HepG2 (cell line): Measurements from ENCODE around the gene GRHL1. TPM values are rescaled to one million over a fixed set of nuclear protein-coding genes. Genes with fewer than 3 reads are reported as not detected.

Experiments
- CCDC6 ChIP-seq: sonication (generic); formaldehyde crosslinking; IDR thresholded peaks from 2 replicates; pipeline ENCODE4 v1.8.1; 2022; ENCODE audit warnings: mild to moderate bottlenecking, missing genetic modification reagents, moderate library complexity
- ELF1 ChIP-seq: sonication (generic); formaldehyde crosslinking; IDR thresholded peaks from 2 replicates; pipeline ENCODE4 v1.4.0; 2020; ENCODE audit warnings: missing genetic modification reagents
- ERF ChIP-seq: IDR thresholded peaks from 2 replicates; pipeline ENCODE4 v1.6.1; 2018; ENCODE audit warnings: missing biosample characterization, missing genetic modification reagents
- KMT2A ChIP-seq: sonication (generic); formaldehyde crosslinking; IDR thresholded peaks from 2 replicates; pipeline ENCODE4 v1.4.0; 2020; ENCODE audit warnings: missing genetic modification reagents
- MTA3 ChIP-seq: sonication (generic); formaldehyde crosslinking; IDR thresholded peaks from 2 replicates; pipeline ENCODE4 v1.4.0; 2020; ENCODE audit warnings: missing genetic modification reagents
- SRF ChIP-seq: IDR thresholded peaks from 2 replicates; pipeline ENCODE4 v1.6.1; 2011; ENCODE audit warnings: mild to moderate bottlenecking, low read depth, low read length, moderate library complexity
- TGIF2 ChIP-seq: IDR thresholded peaks from 2 replicates; pipeline ENCODE4 v1.6.1; 2016; ENCODE audit warnings: control low read depth, missing compliant biosample characterization
- THAP11 ChIP-seq: IDR thresholded peaks from 2 replicates; pipeline ENCODE4 v1.6.1; 2016; ENCODE audit warnings: missing biosample characterization, missing genetic modification reagents
- ZMYM4 ChIP-seq: sonication (generic); formaldehyde crosslinking; IDR thresholded peaks from 2 replicates; pipeline ENCODE4 v1.8.1; 2023; ENCODE audit warnings: mild to moderate bottlenecking, missing genetic modification reagents
- ZNF367 ChIP-seq: sonication (generic); formaldehyde crosslinking; IDR thresholded peaks from 2 replicates; pipeline ENCODE4 v1.4.0; 2020; ENCODE audit warnings: missing genetic modification reagents, borderline replicate concordance
- ZNF776 ChIP-seq: sonication (generic); formaldehyde crosslinking; IDR thresholded peaks from 2 replicates; pipeline ENCODE4 v1.4.0; 2020; ENCODE audit warnings: mild to moderate bottlenecking, missing genetic modification reagents
- polyA plus RNA-seq, 8 experiments: library from polyadenylated mRNA; depleted of rRNA in 3 of 8; stranded (reverse) in 7 of 8; unstranded in 1 of 8; fragments of >200 nt; fragmentation: Illumina TruSeq in 4 of 8; extraction: Trizol in 4 of 8; gene quantifications; 2 replicates each; pipeline versions ENCODE4 v1.2.1 to v1.2.3, GENCODE V29; 2011 to 2016; ENCODE audit warnings: low read depth in 4 of 8, missing spikeins in 1 of 8, mixed read lengths in 1 of 8; ENCODE audit not compliant: insufficient read depth in 1 of 8
- total RNA-seq, 5 experiments: library from RNA; depleted of rRNA; stranded (reverse); fragments of >200 nt; fragmentation: Illumina TruSeq; extraction: Trizol; gene quantifications; 2 replicates each; pipeline ENCODE4 v1.2.3, GENCODE V29; 2016; ENCODE audit warnings: low read depth in 1 of 5
- TF ChIP-seq, protein P1 (sequence below): sonication (generic); formaldehyde crosslinking; IDR thresholded peaks from 2 replicates; pipeline ENCODE4 v1.4.0; 2020; ENCODE audit warnings: missing genetic modification reagents
- TF ChIP-seq, protein P2 (sequence below): sonication (generic); formaldehyde crosslinking; IDR thresholded peaks from 2 replicates; pipeline ENCODE4 v1.5.1; 2020; ENCODE audit warnings: mild to moderate bottlenecking, missing genetic modification reagents
- TF ChIP-seq, protein P3 (sequence below): sonication (generic); formaldehyde crosslinking; IDR thresholded peaks from 2 replicates; pipeline ENCODE4 v1.4.0; 2020; ENCODE audit warnings: missing genetic modification reagents
- TF ChIP-seq, protein P4 (sequence below): sonication (generic); formaldehyde crosslinking; IDR thresholded peaks from 2 replicates; pipeline ENCODE4 v1.4.0; 2020; ENCODE audit warnings: mild to moderate bottlenecking, missing genetic modification reagents
- TF ChIP-seq, protein P5 (sequence below): IDR thresholded peaks from 2 replicates; pipeline ENCODE4 v1.6.1; 2016; ENCODE audit warnings: mild to moderate bottlenecking
- TF ChIP-seq, protein P6 (sequence below): sonication (generic); formaldehyde crosslinking; IDR thresholded peaks from 2 replicates; pipeline ENCODE4 v1.4.0; 2020; ENCODE audit warnings: missing genetic modification reagents

Gene GRHL1
- total and polyA plus RNA-seq, 2 of the 13 experiments (the other 11 are each of a cell fraction or from before 2014, with no cell fraction given), result 9.3 to 12.0 TPM

DNA sequence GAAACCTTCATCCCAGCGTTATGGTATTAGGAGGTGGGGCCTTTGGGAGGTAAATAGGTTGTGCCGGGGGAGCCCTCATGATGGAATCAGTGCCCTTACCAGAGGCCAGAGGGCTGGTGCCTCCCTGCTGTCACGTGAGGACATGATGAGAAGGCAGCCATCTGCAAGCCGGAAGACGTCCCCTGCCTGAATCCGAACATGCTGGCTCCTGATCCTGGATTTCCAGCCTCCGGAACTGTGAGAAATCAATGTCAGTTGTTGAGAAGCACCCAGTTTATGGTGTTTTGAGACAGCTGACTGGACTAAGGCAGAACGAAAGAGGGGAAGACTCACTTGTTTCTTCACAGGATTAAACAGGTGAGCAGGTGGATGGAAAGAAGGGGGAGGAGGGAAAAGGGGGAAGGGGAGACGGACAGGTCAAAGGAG lies 78.8 kb downstream of the GRHL1 start (continued):
- TF ChIP-seq, protein P1, sequence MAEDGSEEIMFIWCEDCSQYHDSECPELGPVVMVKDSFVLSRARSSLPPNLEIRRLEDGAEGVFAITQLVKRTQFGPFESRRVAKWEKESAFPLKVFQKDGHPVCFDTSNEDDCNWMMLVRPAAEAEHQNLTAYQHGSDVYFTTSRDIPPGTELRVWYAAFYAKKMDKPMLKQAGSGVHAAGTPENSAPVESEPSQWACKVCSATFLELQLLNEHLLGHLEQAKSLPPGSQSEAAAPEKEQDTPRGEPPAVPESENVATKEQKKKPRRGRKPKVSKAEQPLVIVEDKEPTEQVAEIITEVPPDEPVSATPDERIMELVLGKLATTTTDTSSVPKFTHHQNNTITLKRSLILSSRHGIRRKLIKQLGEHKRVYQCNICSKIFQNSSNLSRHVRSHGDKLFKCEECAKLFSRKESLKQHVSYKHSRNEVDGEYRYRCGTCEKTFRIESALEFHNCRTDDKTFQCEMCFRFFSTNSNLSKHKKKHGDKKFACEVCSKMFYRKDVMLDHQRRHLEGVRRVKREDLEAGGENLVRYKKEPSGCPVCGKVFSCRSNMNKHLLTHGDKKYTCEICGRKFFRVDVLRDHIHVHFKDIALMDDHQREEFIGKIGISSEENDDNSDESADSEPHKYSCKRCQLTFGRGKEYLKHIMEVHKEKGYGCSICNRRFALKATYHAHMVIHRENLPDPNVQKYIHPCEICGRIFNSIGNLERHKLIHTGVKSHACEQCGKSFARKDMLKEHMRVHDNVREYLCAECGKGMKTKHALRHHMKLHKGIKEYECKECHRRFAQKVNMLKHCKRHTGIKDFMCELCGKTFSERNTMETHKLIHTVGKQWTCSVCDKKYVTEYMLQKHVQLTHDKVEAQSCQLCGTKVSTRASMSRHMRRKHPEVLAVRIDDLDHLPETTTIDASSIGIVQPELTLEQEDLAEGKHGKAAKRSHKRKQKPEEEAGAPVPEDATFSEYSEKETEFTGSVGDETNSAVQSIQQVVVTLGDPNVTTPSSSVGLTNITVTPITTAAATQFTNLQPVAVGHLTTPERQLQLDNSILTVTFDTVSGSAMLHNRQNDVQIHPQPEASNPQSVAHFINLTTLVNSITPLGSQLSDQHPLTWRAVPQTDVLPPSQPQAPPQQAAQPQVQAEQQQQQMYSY (CRISPR knock-in tag), result peak; percentile 96
- no peak for TF ChIP-seq MTA3
- peak; percentile 80 for TF ChIP-seq ELF1 (CRISPR knock-in tag)
- no peak for TF ChIP-seq CCDC6
- TF ChIP-seq, protein P2, sequence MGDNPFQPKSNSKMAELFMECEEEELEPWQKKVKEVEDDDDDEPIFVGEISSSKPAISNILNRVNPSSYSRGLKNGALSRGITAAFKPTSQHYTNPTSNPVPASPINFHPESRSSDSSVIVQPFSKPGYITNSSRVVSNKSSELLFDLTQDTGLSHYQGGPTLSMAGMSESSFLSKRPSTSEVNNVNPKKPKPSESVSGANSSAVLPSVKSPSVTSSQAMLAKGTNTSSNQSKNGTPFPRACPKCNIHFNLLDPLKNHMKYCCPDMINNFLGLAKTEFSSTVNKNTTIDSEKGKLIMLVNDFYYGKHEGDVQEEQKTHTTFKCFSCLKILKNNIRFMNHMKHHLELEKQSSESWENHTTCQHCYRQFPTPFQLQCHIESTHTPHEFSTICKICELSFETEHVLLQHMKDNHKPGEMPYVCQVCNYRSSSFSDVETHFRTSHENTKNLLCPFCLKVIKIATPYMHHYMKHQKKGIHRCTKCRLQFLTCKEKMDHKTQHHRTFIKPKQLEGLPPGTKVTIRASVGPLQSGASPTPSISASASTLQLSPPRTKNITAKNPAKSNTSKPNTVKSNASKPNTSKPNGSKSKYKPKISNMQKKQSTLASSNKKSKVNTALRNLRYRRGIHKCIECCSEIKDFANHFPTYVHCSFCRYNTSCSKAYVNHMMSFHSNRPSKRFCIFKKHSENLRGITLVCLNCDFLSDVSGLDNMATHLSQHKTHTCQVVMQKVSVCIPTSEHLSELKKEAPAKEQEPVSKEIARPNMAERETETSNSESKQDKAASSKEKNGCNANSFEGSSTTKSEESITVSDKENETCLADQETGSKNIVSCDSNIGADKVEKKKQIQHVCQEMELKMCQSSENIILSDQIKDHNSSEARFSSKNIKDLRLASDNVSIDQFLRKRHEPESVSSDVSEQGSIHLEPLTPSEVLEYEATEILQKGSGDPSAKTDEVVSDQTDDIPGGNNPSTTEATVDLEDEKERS (CRISPR knock-in tag), result no peak
- TF ChIP-seq KMT2A (CRISPR knock-in tag), result no peak
- TF ChIP-seq, protein P3, sequence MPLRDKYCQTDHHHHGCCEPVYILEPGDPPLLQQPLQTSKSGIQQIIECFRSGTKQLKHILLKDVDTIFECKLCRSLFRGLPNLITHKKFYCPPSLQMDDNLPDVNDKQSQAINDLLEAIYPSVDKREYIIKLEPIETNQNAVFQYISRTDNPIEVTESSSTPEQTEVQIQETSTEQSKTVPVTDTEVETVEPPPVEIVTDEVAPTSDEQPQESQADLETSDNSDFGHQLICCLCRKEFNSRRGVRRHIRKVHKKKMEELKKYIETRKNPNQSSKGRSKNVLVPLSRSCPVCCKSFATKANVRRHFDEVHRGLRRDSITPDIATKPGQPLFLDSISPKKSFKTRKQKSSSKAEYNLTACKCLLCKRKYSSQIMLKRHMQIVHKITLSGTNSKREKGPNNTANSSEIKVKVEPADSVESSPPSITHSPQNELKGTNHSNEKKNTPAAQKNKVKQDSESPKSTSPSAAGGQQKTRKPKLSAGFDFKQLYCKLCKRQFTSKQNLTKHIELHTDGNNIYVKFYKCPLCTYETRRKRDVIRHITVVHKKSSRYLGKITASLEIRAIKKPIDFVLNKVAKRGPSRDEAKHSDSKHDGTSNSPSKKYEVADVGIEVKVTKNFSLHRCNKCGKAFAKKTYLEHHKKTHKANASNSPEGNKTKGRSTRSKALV (CRISPR knock-in tag), result no peak
- TF ChIP-seq, protein P4, sequence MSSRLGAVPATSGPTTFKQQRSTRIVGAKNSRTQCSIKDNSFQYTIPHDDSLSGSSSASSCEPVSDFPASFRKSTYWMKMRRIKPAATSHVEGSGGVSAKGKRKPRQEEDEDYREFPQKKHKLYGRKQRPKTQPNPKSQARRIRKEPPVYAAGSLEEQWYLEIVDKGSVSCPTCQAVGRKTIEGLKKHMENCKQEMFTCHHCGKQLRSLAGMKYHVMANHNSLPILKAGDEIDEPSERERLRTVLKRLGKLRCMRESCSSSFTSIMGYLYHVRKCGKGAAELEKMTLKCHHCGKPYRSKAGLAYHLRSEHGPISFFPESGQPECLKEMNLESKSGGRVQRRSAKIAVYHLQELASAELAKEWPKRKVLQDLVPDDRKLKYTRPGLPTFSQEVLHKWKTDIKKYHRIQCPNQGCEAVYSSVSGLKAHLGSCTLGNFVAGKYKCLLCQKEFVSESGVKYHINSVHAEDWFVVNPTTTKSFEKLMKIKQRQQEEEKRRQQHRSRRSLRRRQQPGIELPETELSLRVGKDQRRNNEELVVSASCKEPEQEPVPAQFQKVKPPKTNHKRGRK (CRISPR knock-in tag), result 0 out of 2 replicates have a peak, but pooled peaks have one; percentile 48
- TF ChIP-seq THAP11 (CRISPR knock-in tag), result 0 out of 2 replicates have a peak, but pooled peaks have one; percentile 15
- TF ChIP-seq, protein P5, sequence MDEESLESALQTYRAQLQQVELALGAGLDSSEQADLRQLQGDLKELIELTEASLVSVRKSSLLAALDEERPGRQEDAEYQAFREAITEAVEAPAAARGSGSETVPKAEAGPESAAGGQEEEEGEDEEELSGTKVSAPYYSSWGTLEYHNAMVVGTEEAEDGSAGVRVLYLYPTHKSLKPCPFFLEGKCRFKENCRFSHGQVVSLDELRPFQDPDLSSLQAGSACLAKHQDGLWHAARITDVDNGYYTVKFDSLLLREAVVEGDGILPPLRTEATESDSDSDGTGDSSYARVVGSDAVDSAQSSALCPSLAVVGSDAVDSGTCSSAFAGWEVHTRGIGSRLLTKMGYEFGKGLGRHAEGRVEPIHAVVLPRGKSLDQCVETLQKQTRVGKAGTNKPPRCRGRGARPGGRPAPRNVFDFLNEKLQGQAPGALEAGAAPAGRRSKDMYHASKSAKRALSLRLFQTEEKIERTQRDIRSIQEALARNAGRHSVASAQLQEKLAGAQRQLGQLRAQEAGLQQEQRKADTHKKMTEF (CRISPR knock-in tag), result no peak
- no peak for TF ChIP-seq ZNF776
- TF ChIP-seq TGIF2, result no peak
- TF ChIP-seq ZMYM4, result 0 out of 2 replicates have a peak, but pooled peaks have one; percentile 39
- TF ChIP-seq SRF, result no peak
- TF ChIP-seq ZNF367 (CRISPR knock-in tag), result no peak
- TF ChIP-seq, protein P6, sequence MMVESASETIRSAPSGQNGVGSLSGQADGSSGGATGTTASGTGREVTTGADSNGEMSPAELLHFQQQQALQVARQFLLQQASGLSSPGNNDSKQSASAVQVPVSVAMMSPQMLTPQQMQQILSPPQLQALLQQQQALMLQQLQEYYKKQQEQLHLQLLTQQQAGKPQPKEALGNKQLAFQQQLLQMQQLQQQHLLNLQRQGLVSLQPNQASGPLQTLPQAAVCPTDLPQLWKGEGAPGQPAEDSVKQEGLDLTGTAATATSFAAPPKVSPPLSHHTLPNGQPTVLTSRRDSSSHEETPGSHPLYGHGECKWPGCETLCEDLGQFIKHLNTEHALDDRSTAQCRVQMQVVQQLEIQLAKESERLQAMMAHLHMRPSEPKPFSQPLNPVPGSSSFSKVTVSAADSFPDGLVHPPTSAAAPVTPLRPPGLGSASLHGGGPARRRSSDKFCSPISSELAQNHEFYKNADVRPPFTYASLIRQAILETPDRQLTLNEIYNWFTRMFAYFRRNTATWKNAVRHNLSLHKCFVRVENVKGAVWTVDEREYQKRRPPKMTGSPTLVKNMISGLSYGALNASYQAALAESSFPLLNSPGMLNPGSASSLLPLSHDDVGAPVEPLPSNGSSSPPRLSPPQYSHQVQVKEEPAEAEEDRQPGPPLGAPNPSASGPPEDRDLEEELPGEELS, result no peak
- no peak for TF ChIP-seq ERF (CRISPR knock-in tag)
